Neural progenitor cell (in vitro differentiated cells): ENCODE measurements around the gene TGM4. TPM values are rescaled to one million over a fixed set of nuclear protein-coding genes. Genes with fewer than 3 reads are reported as not detected.

Source experiments
- DNase-seq: peaks from one replicate; pipeline ENCODE4 v3.0.0-alpha.2; 2016; ENCODE audit warnings: low spot score
- H2AFZ ChIP-seq: fragments of 200-600 bp; sonication (generic); replicated peaks from 2 replicates; pipeline ENCODE4 v1.6.1; 2016; ENCODE audit warnings: antibody characterized with exemption
- H3F3A ChIP-seq: fragments of 200-600 bp; sonication (generic); 2 replicates; pipeline ENCODE4 v1.6.1; 2016; ENCODE audit warnings: antibody characterized with exemption, low read depth
- H3K27ac ChIP-seq: fragments of 200-600 bp; sonication (generic); 2 replicates; pipeline ENCODE4 v1.5.1; 2016; ENCODE audit warnings: mild to moderate bottlenecking
- H3K27me3 ChIP-seq: fragments of 200-600 bp; sonication (generic); 2 replicates; pipeline ENCODE4 v1.6.1; 2016; ENCODE audit warnings: mild to moderate bottlenecking, moderate library complexity
- H3K36me3 ChIP-seq: fragments of 200-600 bp; sonication (generic); 2 replicates; pipeline ENCODE4 v1.5.1; 2016
- H3K4me1 ChIP-seq: fragments of 200-600 bp; sonication (generic); 2 replicates; pipeline ENCODE4 v1.6.1; 2016; ENCODE audit warnings: mixed run types
- H3K4me2 ChIP-seq: fragments of 200-600 bp; sonication (generic); 2 replicates; pipeline ENCODE4 v1.6.1; 2016
- H3K4me3 ChIP-seq: fragments of 200-600 bp; sonication (generic); 2 replicates; pipeline ENCODE4 v1.5.1; 2016
- H3K79me2 ChIP-seq: fragments of 200-600 bp; sonication (generic); 2 replicates; pipeline ENCODE4 v1.6.1; 2016; ENCODE audit warnings: low read depth
- H3K9ac ChIP-seq: fragments of 200-600 bp; sonication (generic); 2 replicates; pipeline ENCODE4 v1.6.1; 2016
- H3K9me3 ChIP-seq: fragments of 200-600 bp; sonication (generic); 2 replicates; pipeline ENCODE4 v1.5.1; 2016; ENCODE audit warnings: low read depth
- H4K20me1 ChIP-seq: fragments of 200-600 bp; sonication (generic); 2 replicates; pipeline ENCODE4 v1.6.1; 2016; ENCODE audit warnings: low read depth
- H3K27ac Mint-ChIP-seq: 3 replicates; pipeline ENCODE4 v1.8.0; 2021; ENCODE audit warnings: mixed read lengths
- H3K27me3 Mint-ChIP-seq: 2 replicates; pipeline ENCODE4 v1.8.0; 2022; ENCODE audit warnings: low read depth, mild to moderate bottlenecking, inconsistent platforms, moderate library complexity, mixed read lengths; ENCODE audit not compliant: insufficient read depth
- H3K36me3 Mint-ChIP-seq: 3 replicates; pipeline ENCODE4 v1.8.0; 2021; ENCODE audit warnings: mixed read lengths
- H3K4me1 Mint-ChIP-seq: 3 replicates; pipeline ENCODE4 v1.8.0; 2021; ENCODE audit warnings: mixed read lengths
- H3K4me3 Mint-ChIP-seq: 3 replicates; pipeline ENCODE4 v1.8.0; 2021; ENCODE audit warnings: mild to moderate bottlenecking, moderate library complexity, mixed read lengths
- H3K9me3 Mint-ChIP-seq: 3 replicates; pipeline ENCODE4 v1.8.0; 2020; ENCODE audit warnings: mixed read lengths
- CTCF ChIP-seq: fragments of 200-600 bp; sonication (generic); IDR thresholded peaks from 2 replicates; pipeline ENCODE4 v1.5.1; 2017; ENCODE audit warnings: antibody characterized with exemption, mild to moderate bottlenecking
- EZH2 ChIP-seq: fragments of 200-600 bp; sonication (generic); IDR thresholded peaks from 2 replicates; pipeline ENCODE4 v1.6.1; 2017; ENCODE audit warnings: antibody characterized with exemption, mild to moderate bottlenecking, moderate library complexity
- EZH2phosphoT487 ChIP-seq: fragments of 200-600 bp; sonication (generic); IDR thresholded peaks from 2 replicates; pipeline ENCODE4 v1.6.1; 2017; ENCODE audit warnings: antibody characterized with exemption
- total RNA-seq: library from RNA; depleted of rRNA; stranded (reverse); fragments of >200 nt; gene quantifications from 2 replicates; pipeline ENCODE4 v1.2.3, GENCODE V29; 2015; ENCODE audit warnings: low replicate concordance

TGM4 gene
- total RNA-seq = 0.04 and 0.12 TPM in 2 replicates

GRCh38 chr3:44874308-44874707, at the start of gene TGM4:
TSS of gene TGM4 (plus strand) at chr3:44874608. CDS start at chr3:44874679, 71 bp downstream.
- H3K4me3 Mint-ChIP-seq = no peak within 1 kb of the TSS
- no peaks in the 10 kb centered on the region for H3K9me3 ChIP-seq
- no peaks in the 10 kb centered on the region for H3K27me3 Mint-ChIP-seq
- H3K9ac ChIP-seq = no peak within 1 kb of the TSS
- no peak within 1 kb of the TSS for H3K4me3 ChIP-seq
- no peaks in the 10 kb centered on the region for H3K27me3 ChIP-seq
- no peaks in the 10 kb centered on the region for H3K4me1 Mint-ChIP-seq
- H3K9me3 Mint-ChIP-seq = no peaks in the 10 kb centered on the region
- H2AFZ ChIP-seq = no peak within 1 kb of the TSS
- TF ChIP-seq EZH2 (no peak), EZH2phosphoT487 (no peak), CTCF (no peak)
- no peaks in the 10 kb centered on the region for H3K4me1 ChIP-seq
- no peaks in the 10 kb centered on the region for H3F3A ChIP-seq
- no peak within 1 kb of the TSS for H3K4me2 ChIP-seq
- no peaks in the 10 kb centered on the region for H3K79me2 ChIP-seq
- no peaks in the 10 kb centered on the region for H4K20me1 ChIP-seq
- DNase-seq = no peak
- H3K27ac Mint-ChIP-seq = no peak within 1 kb of the TSS
- no peaks in the 10 kb centered on the region for H3K36me3 Mint-ChIP-seq
- H3K36me3 ChIP-seq = no peaks in the 10 kb centered on the region
- H3K27ac ChIP-seq = no peak within 1 kb of the TSS

- Histone ChIP-seq H3K9ac (no peak overlapping the region), H2AFZ (no peak overlapping the region), H3K4me1 (no peaks in the 10 kb centered on the region), H3K36me3 (peaks cover 21% of the 10 kb centered on the region), H3K4me2 (no peak overlapping the region), H3K27me3 (no peaks in the 10 kb centered on the region), H4K20me1 (no peaks in the 10 kb centered on the region), H3K27ac (no peak overlapping the region), H3F3A (peaks cover 8% of the 10 kb centered on the region), H3K4me3 (no peak overlapping the region), H3K9me3 (no peaks in the 10 kb centered on the region), H3K79me2 (no peaks in the 10 kb centered on the region)
- Mint-ChIP-seq H3K36me3 (peaks cover 38% of the 10 kb centered on the region), H3K9me3 (peaks cover 13% of the 10 kb centered on the region), H3K4me1 (no peaks in the 10 kb centered on the region), H3K27me3 (no peaks in the 10 kb centered on the region), H3K4me3 (no peak overlapping the region), H3K27ac (no peak overlapping the region)
- no peak for TF ChIP-seq EZH2
- TF ChIP-seq EZH2phosphoT487 = no peak
- TF ChIP-seq CTCF = no peak
- DNase-seq = no peak
These were observed 49.0 kb upstream of the TGM4 start for GRCh38 chr3:44825264-44825925.

GRCh38 chr3:44827196-44827595, 47.2 kb upstream of the TGM4 start:
- Histone ChIP-seq H2AFZ (no peak overlapping the region), H3K79me2 (no peaks in the 10 kb centered on the region), H3K27me3 (no peaks in the 10 kb centered on the region), H3K4me1 (no peaks in the 10 kb centered on the region), H3F3A (peaks cover 8% of the 10 kb centered on the region), H3K36me3 (peaks cover 32% of the 10 kb centered on the region), H3K4me2 (no peak overlapping the region), H3K4me3 (no peak overlapping the region), H4K20me1 (no peaks in the 10 kb centered on the region), H3K9me3 (no peaks in the 10 kb centered on the region), H3K27ac (no peak overlapping the region), H3K9ac (no peak overlapping the region)
- TF ChIP-seq EZH2phosphoT487 (no peak), EZH2 (no peak), CTCF (no peak)
- H3K4me1 Mint-ChIP-seq = no peaks in the 10 kb centered on the region
- H3K36me3 Mint-ChIP-seq = peaks cover 42% of the 10 kb centered on the region
- no peak overlapping the region for H3K27ac Mint-ChIP-seq
- H3K27me3 Mint-ChIP-seq = no peaks in the 10 kb centered on the region
- peaks cover 6% of the 10 kb centered on the region for H3K9me3 Mint-ChIP-seq
- no peak for DNase-seq
- no peak overlapping the region for H3K4me3 Mint-ChIP-seq
